Endothelial cell of hepatic sinusoid (primary cell): ENCODE measurements around the gene NLK.

ENCODE experiments used
- in situ Hi-C: cut with HindIII; loops from 2 replicates; pipeline ENCODE4 v1.10.0; 2017; ENCODE audit warnings: low sequenced_read_pairs

Gene NLK

GRCh38 chr17:28039251-28039650 is 3.2 kb upstream of the NLK start:
- in situ Hi-C loops, result no loop called here

GRCh38 chr17:28040406-28040805 is 2.1 kb upstream of the NLK start:
- in situ Hi-C loops, result no loop called here

GRCh38 chr17:28041068-28041843 is 1.2 kb upstream of the NLK start:
- in situ Hi-C loops, result no loop called here

GRCh38 chr17:28041844-28042656 is 427 bp upstream of the NLK start:
- in situ Hi-C loops, result no loop called here

GRCh38 chr17:28042721-28043291 is 329 bp downstream of the NLK start:
- in situ Hi-C loops, result no loop called here

- in situ Hi-C loops, result no loop called here
Observed at GRCh38 chr17:28043296-28043695, 819 bp downstream of the NLK start.

GRCh38 chr17:28043741-28044140 is 1.3 kb downstream of the NLK start:
- in situ Hi-C loops, result no loop called here

GRCh38 chr17:28045304-28045703 is 2.8 kb downstream of the NLK start:
- in situ Hi-C loops, result no loop called here

GRCh38 chr17:28046034-28046825 is 3.8 kb downstream of the NLK start:
- in situ Hi-C loops, result no loop called here

- in situ Hi-C loops, result no loop called here
Observed at GRCh38 chr17:28047806-28048205, 5.3 kb downstream of the NLK start.

- in situ Hi-C loops, result no loop called here
Observed at GRCh38 chr17:28049071-28049470, 6.6 kb downstream of the NLK start.

- in situ Hi-C loops, result no loop called here
Observed at GRCh38 chr17:28053044-28053670, 10.7 kb downstream of the NLK start.

GRCh38 chr17:28053725-28054124 is 11.2 kb downstream of the NLK start:
- in situ Hi-C loops, result no loop called here

GRCh38 chr17:28055546-28056275 is 13.2 kb downstream of the NLK start:
- in situ Hi-C loops, result loop anchor here (5.0 kb wide), 1 partner anchor 48 kb away; no protein-coding TSS in a partner anchor

- in situ Hi-C loops, result loop anchor here (5.0 kb wide), 1 partner anchor 49 kb away; no protein-coding TSS in a partner anchor
Observed at GRCh38 chr17:28056276-28056620, 13.8 kb downstream of the NLK start.

GRCh38 chr17:28057731-28058246 is 15.3 kb downstream of the NLK start:
- in situ Hi-C loops, result loop anchor here (5.0 kb wide), 1 partner anchor 50 kb away; no protein-coding TSS in a partner anchor

- in situ Hi-C loops, result loop anchor here (5.0 kb wide), 1 partner anchor 52 kb away; no protein-coding TSS in a partner anchor
Observed at GRCh38 chr17:28059675-28060074, 17.2 kb downstream of the NLK start.

GRCh38 chr17:28065706-28066105 is 23.2 kb downstream of the NLK start:
- in situ Hi-C loops, result no loop called here

- in situ Hi-C loops, result no loop called here
Observed at GRCh38 chr17:28069061-28069460, 26.6 kb downstream of the NLK start.
